Measurements from ENCODE around the gene KCNG2. TPM values are rescaled to one million over a fixed set of nuclear protein-coding genes. Genes with fewer than 3 reads are reported as not detected.

The KCNG2 gene
- total RNA-seq, 1 donor from 2014 or later = not detected

- Mint-ChIP-seq H3K27ac (ENCODE audit: unreplicated experiment) (no peak overlapping the region), H3K4me1 (no peaks in the 10 kb centered on the region), H3K9me3 (no peaks in the 10 kb centered on the region), H3K4me3 (no peak overlapping the region), H3K27me3 (ENCODE audit: low read depth) (peaks cover 87% of the 10 kb centered on the region), H3K36me3 (ENCODE audit: low read depth) (no peaks in the 10 kb centered on the region)
- no peak for DNase-seq (ENCODE audit: low read depth, low spot score)
- TF ChIP-seq CTCF (conservative IDR thresholded peaks at IDR 0.05) = no peak
Measured at GRCh38 chr18:79789901-79790890, 7.5 kb upstream of the KCNG2 start.

- H3K4me3 Mint-ChIP-seq = no peak overlapping the region
- no peaks in the 10 kb centered on the region for H3K36me3 Mint-ChIP-seq (ENCODE audit: low read depth)
- no peak overlapping the region for H3K27ac Mint-ChIP-seq (ENCODE audit: unreplicated experiment)
- peaks cover 89% of the 10 kb centered on the region for H3K27me3 Mint-ChIP-seq (ENCODE audit: low read depth)
- H3K9me3 Mint-ChIP-seq = no peaks in the 10 kb centered on the region
- TF ChIP-seq CTCF (conservative IDR thresholded peaks at IDR 0.05) = no peak
- DNase-seq (ENCODE audit: low read depth, low spot score) = no peak
- H3K4me1 Mint-ChIP-seq = no peaks in the 10 kb centered on the region
Measured at GRCh38 chr18:79790996-79791972, 6.5 kb upstream of the KCNG2 start.

- H3K27ac Mint-ChIP-seq (ENCODE audit: unreplicated experiment) = no peak overlapping the region
- H3K27me3 Mint-ChIP-seq (ENCODE audit: low read depth) = peaks cover 89% of the 10 kb centered on the region
- H3K9me3 Mint-ChIP-seq = no peaks in the 10 kb centered on the region
- peaks cover 3% of the 10 kb centered on the region for H3K4me1 Mint-ChIP-seq
- H3K4me3 Mint-ChIP-seq = no peak overlapping the region
- no peaks in the 10 kb centered on the region for H3K36me3 Mint-ChIP-seq (ENCODE audit: low read depth)
- DNase-seq (ENCODE audit: low read depth, low spot score) = no peak
- TF ChIP-seq CTCF (conservative IDR thresholded peaks at IDR 0.05) = no peak
Measured at GRCh38 chr18:79792096-79792987, 5.4 kb upstream of the KCNG2 start.

GRCh38 chr18:79792988-79793355, 4.8 kb upstream of the KCNG2 start:
- no peak overlapping the region for H3K27ac Mint-ChIP-seq (ENCODE audit: unreplicated experiment)

More at GRCh38 chr18:79792988-79793355, 4.8 kb upstream of the KCNG2 start:
- TF ChIP-seq CTCF (conservative IDR thresholded peaks at IDR 0.05) = no peak
- H3K9me3 Mint-ChIP-seq = no peaks in the 10 kb centered on the region
- H3K27me3 Mint-ChIP-seq (ENCODE audit: low read depth) = peaks cover 86% of the 10 kb centered on the region
- no peak for DNase-seq (ENCODE audit: low read depth, low spot score)
- H3K4me3 Mint-ChIP-seq = no peak overlapping the region
- no peaks in the 10 kb centered on the region for H3K36me3 Mint-ChIP-seq (ENCODE audit: low read depth)
- H3K4me1 Mint-ChIP-seq = peaks cover 5% of the 10 kb centered on the region
